Activated naive CD4-positive, alpha-beta T cell treated with anti-CD3 and anti-CD28 coated beads, Interleukin-2, amount 50 U/mL, for 72 hours (primary cell): ENCODE measurements around the gene SCOC. TPM values are rescaled to one million over a fixed set of nuclear protein-coding genes. Genes with fewer than 3 reads are reported as not detected.
"Not testable (repeated sequence)": the region's sequence is repeated elsewhere in the genome, so short reads cannot be mapped to it uniquely, and the experiment has no call there.

Source experiments
- ATAC-seq, 2 donors: fragments of 150-1000 bp; cut with Tn5 transposase; 2 replicates each; pipeline ENCODE4 v1.10.0; 2021; ENCODE audit warnings: mild to moderate bottlenecking in 2 of 2, moderate library complexity in 2 of 2
- DNase-seq, 2 donors: peaks; one replicate each; pipeline ENCODE4 v3.0.0; 2021 to 2022; ENCODE audit warnings: low spot score in 2 of 2
- H3K27ac Mint-ChIP-seq, 2 donors: one replicate each; pipeline ENCODE4 v1.8.0; 2022; ENCODE audit warnings: mild to moderate bottlenecking in 2 of 2, mixed read lengths in 2 of 2
- H3K36me3 Mint-ChIP-seq, 2 donors: one replicate each; pipeline ENCODE4 v1.8.0; 2022; ENCODE audit warnings: mixed read lengths in 2 of 2
- H3K9me3 Mint-ChIP-seq, 2 donors: one replicate each; pipeline ENCODE4 v1.8.0; 2022; ENCODE audit warnings: mixed read lengths in 2 of 2
- total RNA-seq, 2 donors: library from RNA; stranded (reverse); gene quantifications; one replicate each; pipeline ENCODE4 v1.2.3, GENCODE V29; 2022

The SCOC gene
- total RNA-seq, 2 donors from 2014 or later = 31.4 to 44.1 TPM

- H3K36me3 Mint-ChIP-seq, H3K9me3 Mint-ChIP-seq, DNase-seq, H3K27ac Mint-ChIP-seq, ATAC-seq: not testable (repeated sequence)
Observed at GRCh38 chr4:140413130-140413969, 39.9 kb downstream of the SCOC start.

- H3K36me3 Mint-ChIP-seq = peaks cover 0 to 5% of the 10 kb centered on the region in 2 donors
- H3K9me3 Mint-ChIP-seq = no peaks in the 10 kb centered on the region
- no peak overlapping the region for H3K27ac Mint-ChIP-seq
- no peak for DNase-seq
- no peak for ATAC-seq
Observed at GRCh38 chr4:140423106-140423505, 49.7 kb downstream of the SCOC start.

GRCh38 chr4:140426610-140427105 is 53.2 kb downstream of the SCOC start:
- Mint-ChIP-seq H3K27ac (no peak overlapping the region), H3K36me3 (peaks cover 0 to 5% of the 10 kb centered on the region in 2 donors), H3K9me3 (no peaks in the 10 kb centered on the region)
- DNase-seq = no peak
- peak in 1 of 2 donors; percentile 23 for ATAC-seq

- H3K9me3 Mint-ChIP-seq = no peaks in the 10 kb centered on the region
- ATAC-seq (peak; percentile 86 to 91), DNase-seq (peak; percentile 56 to 67)
- peaks cover 0 to 5% of the 10 kb centered on the region in 2 donors for H3K36me3 Mint-ChIP-seq
- no peak within 1 kb of the TSS for H3K27ac Mint-ChIP-seq
Observed at GRCh38 chr4:140427106-140427918, 53.9 kb downstream of the SCOC start, which contains the start of gene CLGN. Gene CLGN, minus strand, starts transcription at chr4:140427648. Its CDS starts 14,570 bp downstream, at chr4:140413078.

GRCh38 chr4:140427919-140428471 is 54.5 kb downstream of the SCOC start:
- DNase-seq (no peak), ATAC-seq (no peak)
- peaks cover 0 to 5% of the 10 kb centered on the region in 2 donors for H3K36me3 Mint-ChIP-seq
- H3K9me3 Mint-ChIP-seq = no peaks in the 10 kb centered on the region
- H3K27ac Mint-ChIP-seq = no peak overlapping the region

Other genes with a start within 250 kb of the SCOC start
- gene MAML3, start 219.5 kb upstream of the SCOC start, total RNA-seq = 1 to 10 TPM in 1 of 2 donors, under 1 TPM in 1; 0.70 to 1.0 TPM
- not detected for gene CLGN, start 54.0 kb downstream of the SCOC start, total RNA-seq
- gene MGAT4D, start 124.6 kb downstream of the SCOC start, total RNA-seq = not detected
- 10 to 100 TPM; 10.6 to 14.8 TPM for gene ELMOD2, start 150.5 kb downstream of the SCOC start, total RNA-seq
- not detected for gene UCP1, start 195.3 kb downstream of the SCOC start, total RNA-seq